Mammary epithelial cell (primary cell): Measurements from ENCODE around the gene RPS27A.

Experiments used
- CTCF ChIP-seq, 2 donors: IDR thresholded peaks in 1 of 2; conservative IDR thresholded peaks in 1 of 2; 2 replicates each; pipeline ENCODE4 v1.5.1; 2011 to 2012; ENCODE audit warnings: inconsistent platforms in 2 of 2, low read length in 2 of 2, mild to moderate bottlenecking in 2 of 2, control low read depth in 1 of 2, low read depth in 1 of 2; ENCODE audit not compliant: insufficient read depth in 1 of 2; ENCODE audit errors: extremely low read depth in 1 of 2
- EZH2 ChIP-seq: IDR thresholded peaks from 2 replicates; pipeline ENCODE4 v1.6.1; 2012; ENCODE audit warnings: low read length, inconsistent platforms, borderline replicate concordance

GRCh38 chr2:55231546-55232083 is 873 bp upstream of the RPS27A start:
- TF ChIP-seq EZH2 (no peak), CTCF (conservative IDR thresholded peaks at IDR 0.05 in 1 of 2, IDR thresholded peaks at IDR 0.05 in 1 of 2; ENCODE audit: extremely low read depth in 1 of 2, insufficient read depth in 1 of 2, low read depth in 1 of 2, low read length in 2 of 2) (no peak)
